Skeletal muscle cell (primary cell): Measurements from ENCODE around the gene CYP2U1.
"Not testable (repeated sequence)": the region's sequence is repeated elsewhere in the genome, so short reads cannot be mapped to it uniquely, and the experiment has no call there.

Source experiments
- DNase-seq: peaks from one replicate; pipeline ENCODE4 v3.0.0-alpha.2; 2010; ENCODE audit warnings: low read depth
- H3K4me3 ChIP-seq: 2 replicates; pipeline ENCODE4 v1.5.1; 2011; ENCODE audit warnings: low read depth, mild to moderate bottlenecking, control low read depth, low read length, moderate library complexity

The CYP2U1 gene

DNA sequence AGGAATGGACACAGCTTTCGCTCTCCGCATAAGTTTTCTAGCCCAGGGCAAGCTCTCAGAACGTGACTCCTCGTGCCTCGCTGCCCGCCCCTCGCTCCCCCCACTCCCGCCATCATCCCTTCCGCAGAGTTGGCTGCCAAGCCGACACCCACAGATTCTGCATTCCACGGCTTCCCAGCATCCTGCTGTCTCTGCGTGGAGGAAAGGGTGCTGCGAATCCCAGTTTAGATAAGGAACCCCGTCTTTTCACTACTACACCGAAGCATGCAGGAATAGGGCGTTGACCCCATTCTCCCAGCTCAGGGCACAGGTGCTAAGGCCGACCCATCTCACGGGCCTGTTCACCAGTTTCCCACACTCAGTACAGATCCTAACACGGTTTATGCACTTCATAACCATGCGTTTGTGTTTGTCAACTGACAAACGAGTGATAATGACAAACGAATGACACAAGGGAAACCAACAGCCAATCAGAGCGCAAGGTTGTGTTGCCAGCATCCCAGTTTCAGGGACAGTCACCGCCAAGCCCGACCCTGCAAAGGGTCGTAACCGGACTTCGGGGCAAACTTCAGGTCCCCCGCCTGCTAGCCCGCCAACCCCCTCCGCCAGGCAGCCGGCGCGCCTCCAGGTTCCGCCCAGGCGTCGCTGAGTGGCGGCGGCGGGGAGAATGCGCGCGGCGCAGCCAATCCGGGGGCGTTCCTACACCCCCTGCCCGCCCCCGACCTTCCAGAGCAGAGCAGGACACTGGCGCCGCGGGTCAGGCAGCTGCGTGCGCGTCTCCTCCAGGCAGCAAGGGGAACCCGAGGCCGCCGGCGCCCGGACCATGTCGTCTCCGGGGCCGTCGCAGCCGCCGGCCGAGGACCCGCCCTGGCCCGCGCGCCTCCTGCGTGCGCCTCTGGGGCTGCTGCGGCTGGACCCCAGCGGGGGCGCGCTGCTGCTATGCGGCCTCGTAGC, at the start of gene CYP2U1:
Gene CYP2U1 (plus strand): TSS at position 729 of the 954 bp plus-strand sequence. CDS start 95 bp downstream, at position 824.
- DNase-seq = no peak
- peak within 1 kb of the TSS; percentile 79 for H3K4me3 ChIP-seq

- DNase-seq = no peak
- H3K4me3 ChIP-seq = no peak overlapping the region
These were observed 45.5 kb upstream of the CYP2U1 start for GRCh38 chr4:107885865-107886264.

DNA sequence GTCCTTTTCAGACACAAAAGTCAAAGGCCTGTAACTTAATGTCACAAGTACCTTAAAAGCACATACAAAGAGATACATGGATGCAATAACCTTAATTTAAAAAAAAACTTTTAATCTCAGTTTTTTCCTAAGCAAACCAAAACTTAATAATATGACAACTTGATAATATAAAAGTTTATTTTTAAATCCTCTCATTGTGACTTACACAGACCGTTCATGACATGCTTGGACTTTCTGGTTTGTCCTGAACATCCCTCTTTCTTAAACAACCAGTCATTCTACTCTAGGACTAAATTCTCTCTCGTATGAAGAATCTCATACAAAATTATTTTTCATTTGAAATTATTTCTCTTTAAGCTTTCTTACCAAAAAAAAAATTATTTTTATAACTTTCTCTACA, 43.1 kb upstream of the CYP2U1 start:
- no peak for DNase-seq
- H3K4me3 ChIP-seq = no peak overlapping the region

- no peak for DNase-seq
- H3K4me3 ChIP-seq = no peak overlapping the region
These were observed 40.6 kb upstream of the CYP2U1 start for GRCh38 chr4:107890779-107891178.

DNA sequence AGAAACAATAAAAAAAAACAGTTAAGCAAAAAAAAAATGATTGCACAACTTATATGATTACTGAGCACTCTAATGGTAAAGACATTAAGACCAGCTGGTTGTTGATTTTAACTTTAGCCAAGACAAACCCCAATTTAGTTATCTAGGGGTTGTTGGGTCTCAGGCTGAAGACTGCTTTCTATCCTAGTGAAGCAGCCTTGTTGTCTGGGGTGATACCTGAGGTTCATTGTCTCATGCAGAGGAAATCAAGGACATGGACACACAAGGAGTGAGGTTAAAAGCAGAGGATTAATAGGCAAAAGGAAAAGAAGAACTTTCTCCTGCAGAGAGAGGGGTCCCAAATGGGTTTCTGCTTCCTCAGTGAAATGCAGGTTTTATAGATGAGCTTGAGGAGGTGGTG, 40.0 kb upstream of the CYP2U1 start:
- no peak for DNase-seq

DNA sequence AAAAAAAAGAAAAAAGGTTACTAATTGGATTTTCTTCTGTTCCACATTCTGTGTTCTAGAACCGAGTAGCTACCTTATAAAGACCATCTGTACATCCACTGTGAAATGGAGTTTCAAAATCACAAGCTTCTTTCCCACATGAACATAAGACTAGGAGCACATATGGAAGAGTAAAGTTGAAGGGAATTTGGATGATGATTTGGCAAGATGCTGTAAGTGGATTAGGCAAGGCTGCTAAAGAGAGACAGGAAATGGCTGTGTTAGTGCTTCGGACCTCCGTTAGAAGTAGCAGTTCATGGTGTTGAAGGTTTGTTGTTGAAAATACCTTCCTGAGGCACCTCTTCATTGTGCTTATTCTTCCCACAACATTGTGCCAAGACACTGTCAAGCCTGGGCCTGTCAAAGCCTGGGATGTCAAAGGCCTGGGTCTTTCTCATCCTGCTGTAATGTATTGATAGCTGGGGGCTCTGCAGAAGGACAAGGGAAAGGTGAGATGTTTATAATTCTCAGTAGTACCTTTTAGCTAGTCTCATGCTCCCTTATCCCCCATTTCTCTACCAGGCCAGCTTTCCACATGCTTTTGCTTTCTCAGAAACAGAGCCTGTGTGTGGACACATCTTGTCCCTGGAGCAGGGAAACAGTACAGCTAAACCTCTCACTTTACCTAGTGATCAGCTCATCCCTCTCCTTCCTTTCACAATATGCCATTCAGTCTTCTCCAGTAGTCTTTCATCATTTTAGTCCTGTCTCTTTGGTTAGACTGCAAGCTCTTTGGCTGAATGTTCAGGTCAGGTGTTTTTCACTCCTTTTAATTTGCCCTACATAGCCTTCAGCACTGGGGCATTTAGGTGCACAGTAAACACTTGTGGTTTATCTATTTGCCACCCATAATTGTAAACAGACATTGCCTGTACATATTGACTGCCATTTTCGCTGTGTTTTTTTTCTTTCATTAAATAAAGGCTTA, 37.9 kb upstream of the CYP2U1 start:
- H3K4me3 ChIP-seq = no peak overlapping the region
- DNase-seq = peak; percentile 41

More for the DNA sequence above, 40.0 kb upstream of the CYP2U1 start:
- H3K4me3 ChIP-seq = no peak overlapping the region

GRCh38 chr4:107894138-107894603, 37.2 kb upstream of the CYP2U1 start:
- H3K4me3 ChIP-seq = no peak overlapping the region

DNA sequence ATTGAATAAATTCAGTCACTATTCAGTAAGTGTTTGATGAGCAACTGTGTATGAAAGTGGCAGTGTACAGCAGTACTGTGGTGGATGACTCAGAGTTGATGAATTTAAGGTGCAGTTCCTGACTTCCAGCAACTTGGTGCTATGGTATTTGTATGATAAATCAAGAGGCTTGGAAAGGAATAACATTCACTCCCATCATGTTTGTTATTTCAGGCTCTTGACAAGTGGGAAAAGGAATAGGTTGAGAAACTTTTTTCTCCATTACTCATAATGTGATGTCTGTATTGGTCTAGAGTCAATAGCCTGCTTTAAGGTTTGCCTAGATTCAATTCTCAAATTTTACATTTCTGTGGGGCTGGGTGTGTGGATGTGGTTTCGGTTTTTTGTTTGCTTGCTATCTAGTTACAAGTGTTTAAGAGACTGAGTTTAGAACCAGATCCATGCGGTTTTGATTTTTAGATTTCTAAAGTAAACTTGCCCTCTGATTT, 35.1 kb upstream of the CYP2U1 start:
- no peak overlapping the region for H3K4me3 ChIP-seq
- DNase-seq = peak; percentile 96

More at GRCh38 chr4:107894138-107894603, 37.2 kb upstream of the CYP2U1 start:
- DNase-seq = no peak

GRCh38 chr4:107896646-107897045, 34.7 kb upstream of the CYP2U1 start:
- no peak for DNase-seq
- H3K4me3 ChIP-seq = no peak overlapping the region

- DNase-seq = no peak
- no peak overlapping the region for H3K4me3 ChIP-seq
These were observed 33.5 kb upstream of the CYP2U1 start for GRCh38 chr4:107897823-107898222.

GRCh38 chr4:107900067-107900466, 31.3 kb upstream of the CYP2U1 start:
- H3K4me3 ChIP-seq = no peak overlapping the region
- DNase-seq = no peak

GRCh38 chr4:107900508-107900907, 30.8 kb upstream of the CYP2U1 start:
- no peak overlapping the region for H3K4me3 ChIP-seq
- no peak for DNase-seq

DNA sequence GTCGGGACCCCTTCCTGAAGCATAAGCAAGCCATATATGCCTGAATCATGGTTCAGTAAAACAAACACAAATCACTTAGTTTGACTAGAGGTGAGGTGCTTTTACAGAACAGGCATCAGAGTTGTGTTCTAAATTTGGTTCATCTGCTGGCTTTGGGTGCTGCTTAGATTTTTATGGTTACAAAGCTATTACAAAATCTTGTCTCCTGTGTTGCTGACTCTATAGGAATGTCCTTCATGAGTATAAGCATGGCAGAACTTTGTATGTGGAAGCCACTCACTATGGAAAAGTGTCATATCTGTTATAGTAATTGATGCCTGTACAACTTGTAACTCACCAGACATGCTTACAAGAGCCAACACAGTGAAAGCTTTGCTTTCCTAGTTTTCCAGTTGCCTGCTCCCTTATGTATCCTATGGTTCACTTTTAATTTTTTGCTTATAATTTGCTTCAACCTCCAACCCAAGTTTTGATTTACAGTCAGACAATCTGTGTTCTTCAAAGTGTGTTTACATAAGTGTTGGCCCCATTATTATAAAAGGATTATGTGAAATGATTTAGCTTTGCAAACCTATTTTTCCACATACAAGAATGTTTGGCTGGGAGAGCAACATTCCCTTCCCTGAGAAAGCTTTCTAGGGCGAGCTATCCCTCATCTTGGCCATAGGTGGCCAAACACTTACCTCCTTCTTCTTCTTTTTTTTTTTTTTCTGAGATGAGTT, 30.0 kb upstream of the CYP2U1 start:
- DNase-seq = no peak
- H3K4me3 ChIP-seq = no peak overlapping the region

DNA sequence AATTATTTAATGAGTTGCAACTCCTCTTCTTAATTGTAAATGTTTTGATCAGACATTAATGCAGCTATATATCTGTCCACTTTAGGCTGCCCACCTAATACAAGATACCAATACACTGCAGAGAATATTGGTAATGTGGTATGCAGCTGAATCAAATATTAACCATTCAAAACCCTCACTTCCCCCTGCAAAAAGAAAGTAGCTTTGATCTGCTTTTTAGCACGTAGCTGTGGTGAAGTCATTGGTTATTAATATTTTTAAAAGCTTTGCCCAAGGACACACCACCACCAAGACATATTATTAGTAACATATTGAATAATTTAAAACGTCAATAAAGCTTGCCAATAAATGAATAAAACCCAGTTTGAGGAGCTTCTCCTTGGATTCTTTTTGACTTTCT, 28.6 kb upstream of the CYP2U1 start:
- no peak overlapping the region for H3K4me3 ChIP-seq
- DNase-seq = no peak

DNA sequence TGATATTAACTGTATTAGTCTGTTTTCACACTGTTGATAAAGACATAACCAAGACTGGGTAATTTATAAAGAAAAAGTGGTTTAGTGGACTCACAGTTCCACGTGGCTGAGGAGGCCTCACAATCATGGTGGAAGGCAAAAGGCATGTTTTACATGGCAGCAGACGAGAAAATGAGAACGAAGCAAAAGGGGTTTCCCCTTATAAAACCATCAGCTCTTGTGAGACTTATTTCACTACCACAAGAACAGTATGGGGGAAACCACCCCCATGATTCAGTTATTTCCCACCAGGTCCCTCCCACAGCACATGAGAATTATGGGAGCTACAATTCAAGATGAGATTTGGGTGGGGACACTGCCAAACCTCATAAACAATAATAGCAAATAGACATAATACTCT, 26.3 kb upstream of the CYP2U1 start:
- not testable (repeated sequence) for DNase-seq, H3K4me3 ChIP-seq

- no peak for DNase-seq
These were observed 24.8 kb upstream of the CYP2U1 start for GRCh38 chr4:107906458-107907100.

DNA sequence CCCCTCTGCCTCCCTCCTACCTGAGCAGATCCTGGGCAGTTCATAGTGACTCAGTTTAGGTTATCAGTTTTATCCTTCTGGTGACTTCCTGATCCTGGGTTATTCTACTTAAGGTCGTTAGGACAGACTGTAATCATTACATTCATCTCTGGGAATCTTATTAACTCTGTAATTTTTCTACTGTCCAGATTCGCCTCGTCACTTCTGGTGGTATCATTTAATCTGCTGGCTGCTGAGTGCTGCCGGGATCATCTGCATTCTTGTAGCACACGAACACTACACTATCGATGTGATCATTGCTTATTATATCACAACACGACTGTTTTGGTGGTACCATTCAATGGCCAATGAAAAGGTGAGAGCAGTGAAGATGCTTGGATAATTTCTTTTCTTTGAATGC, 23.0 kb upstream of the CYP2U1 start:
- H3K4me3 ChIP-seq = no peak overlapping the region
- no peak for DNase-seq

More at GRCh38 chr4:107906458-107907100, 24.8 kb upstream of the CYP2U1 start:
- no peak overlapping the region for H3K4me3 ChIP-seq

DNA sequence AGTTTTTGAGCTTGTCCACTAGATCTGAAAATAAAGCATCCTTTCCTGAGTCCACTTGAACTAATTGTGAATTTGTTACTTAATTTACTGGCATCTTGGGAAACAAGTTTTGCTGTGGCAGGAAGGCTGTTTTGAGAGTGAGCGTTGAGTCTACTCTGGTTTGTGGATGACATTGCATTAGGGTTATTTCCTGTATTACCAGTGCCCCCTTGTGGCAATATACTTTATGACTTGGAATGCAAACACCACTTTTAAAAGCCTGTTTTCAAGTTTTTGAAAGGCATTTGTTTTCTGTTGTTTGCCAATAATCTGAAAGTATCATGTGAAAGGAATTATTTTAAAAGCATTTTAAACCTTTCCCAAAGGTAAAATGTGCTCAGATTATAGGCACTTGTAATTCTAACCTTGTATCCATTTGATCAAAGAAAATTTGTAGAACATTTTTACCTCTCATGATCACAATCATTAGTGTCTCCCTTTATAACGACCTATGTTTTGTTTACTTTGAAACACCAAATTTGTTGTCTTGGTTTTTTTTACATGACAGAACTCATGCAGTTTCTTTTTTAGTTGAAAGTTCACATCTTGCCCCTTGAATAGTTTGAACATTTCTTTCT, 18.0 kb upstream of the CYP2U1 start:
- no peak overlapping the region for H3K4me3 ChIP-seq
- no peak for DNase-seq
